H9 (cell line): ENCODE measurements around the gene DNASE1L2. TPM values are rescaled to one million over a fixed set of nuclear protein-coding genes. Genes with fewer than 3 reads are reported as not detected.

Experiments
- DNase-seq: peaks from one replicate; pipeline ENCODE4 v3.0.0-alpha.2; 2017
- H2AFZ ChIP-seq: one replicate; pipeline ENCODE4 v1.6.1; 2013; ENCODE audit warnings: mild to moderate bottlenecking, low read length, control low read depth, moderate library complexity
- H2AK5ac ChIP-seq: 2 replicates; pipeline ENCODE4 v1.6.1; 2013; ENCODE audit warnings: low read length, control low read depth, mixed read lengths; ENCODE audit not compliant: insufficient read length
- H2BK120ac ChIP-seq: one replicate; pipeline ENCODE4 v1.6.1; 2013; ENCODE audit warnings: low read depth, mild to moderate bottlenecking, low read length, control low read depth, inconsistent platforms; ENCODE audit not compliant: poor library complexity, severe bottlenecking
- H2BK12ac ChIP-seq: 2 replicates; pipeline ENCODE4 v1.6.1; 2013; ENCODE audit warnings: low read length, control low read depth, mixed read lengths, low read depth; ENCODE audit not compliant: insufficient read length
- H2BK15ac ChIP-seq: 2 replicates; pipeline ENCODE4 v1.6.1; 2013; ENCODE audit warnings: low read depth, low read length, control low read depth
- H2BK20ac ChIP-seq: one replicate; pipeline ENCODE4 v1.6.1; 2013; ENCODE audit warnings: low read depth, mild to moderate bottlenecking, low read length, control low read depth, inconsistent platforms; ENCODE audit not compliant: poor library complexity, severe bottlenecking
- H2BK5ac ChIP-seq: 2 replicates; pipeline ENCODE4 v1.6.1; 2013; ENCODE audit warnings: low read length, control low read depth, mixed read lengths; ENCODE audit not compliant: insufficient read length
- H3K14ac ChIP-seq: 2 replicates; pipeline ENCODE4 v1.6.1; 2013; ENCODE audit warnings: low read length, control low read depth; ENCODE audit not compliant: insufficient read depth
- H3K18ac ChIP-seq: 2 replicates; pipeline ENCODE4 v1.6.1; 2013; ENCODE audit warnings: low read depth, mild to moderate bottlenecking, mixed read lengths, low read length, control low read depth; ENCODE audit not compliant: insufficient read length
- H3K23ac ChIP-seq: 2 replicates; pipeline ENCODE4 v1.6.1; 2013; ENCODE audit warnings: low read length, control low read depth, mixed read lengths, low read depth; ENCODE audit not compliant: insufficient read length
- H3K23me2 ChIP-seq: 2 replicates; pipeline ENCODE4 v1.6.1; 2013; ENCODE audit warnings: low read depth, mild to moderate bottlenecking, mixed read lengths, low read length, control low read depth; ENCODE audit not compliant: insufficient read length, poor library complexity, severe bottlenecking
- H3K27ac ChIP-seq: 2 replicates; pipeline ENCODE4 v1.5.1; 2013; ENCODE audit warnings: low read length, control low read depth, mixed read lengths, low read depth; ENCODE audit not compliant: insufficient read length
- H3K27me3 ChIP-seq: 2 replicates; pipeline ENCODE4 v1.6.1; 2013; ENCODE audit warnings: low read length, control low read depth, inconsistent platforms; ENCODE audit not compliant: insufficient read depth
- H3K4ac ChIP-seq: 2 replicates; pipeline ENCODE4 v1.6.1; 2013; ENCODE audit warnings: low read depth, mild to moderate bottlenecking, control low read depth, inconsistent platforms, low read length, moderate library complexity
- H3K4me1 ChIP-seq: 2 replicates; pipeline ENCODE4 v1.6.1; 2013; ENCODE audit warnings: low read length, control low read depth, inconsistent platforms; ENCODE audit not compliant: insufficient read depth
- H3K4me2 ChIP-seq: 2 replicates; pipeline ENCODE4 v1.6.1; 2013; ENCODE audit warnings: low read length, control low read depth, mixed read lengths; ENCODE audit not compliant: insufficient read length, insufficient read depth
- H3K56ac ChIP-seq: 2 replicates; pipeline ENCODE4 v1.6.1; 2013; ENCODE audit warnings: low read depth, mild to moderate bottlenecking, mixed read lengths, low read length, control low read depth; ENCODE audit not compliant: insufficient read length
- H3K79me1 ChIP-seq: 2 replicates; pipeline ENCODE4 v1.6.1; 2013; ENCODE audit warnings: low read depth, mild to moderate bottlenecking, moderate library complexity, low read length, control low read depth, inconsistent platforms; ENCODE audit not compliant: insufficient read depth, poor library complexity, severe bottlenecking
- H3K79me2 ChIP-seq: 2 replicates; pipeline ENCODE4 v1.6.1; 2013; ENCODE audit warnings: low read length, control low read depth, inconsistent platforms; ENCODE audit not compliant: insufficient read depth
- H3K9ac ChIP-seq: 2 replicates; pipeline ENCODE4 v1.6.1; 2013; ENCODE audit warnings: low read length, control low read depth, mixed read lengths; ENCODE audit not compliant: insufficient read length; ENCODE audit errors: extremely low read depth
- H3K9me3 ChIP-seq: one replicate; pipeline ENCODE4 v1.6.1; 2013; ENCODE audit warnings: low read depth, low read length, inconsistent platforms; ENCODE audit not compliant: control insufficient read depth
- H3T11ph ChIP-seq: one replicate; pipeline ENCODE4 v1.6.1; 2013; ENCODE audit warnings: mild to moderate bottlenecking, low read length, control low read depth, inconsistent platforms
- H4K20me1 ChIP-seq: one replicate; pipeline ENCODE4 v1.6.1; 2013; ENCODE audit not compliant: control insufficient read depth, insufficient read length, insufficient read depth
- H4K5ac ChIP-seq: 2 replicates; pipeline ENCODE4 v1.6.1; 2013; ENCODE audit warnings: low read depth, mild to moderate bottlenecking, mixed read lengths, low read length, control low read depth; ENCODE audit not compliant: insufficient read length
- H4K8ac ChIP-seq: replicated peaks from 2 replicates; pipeline ENCODE4 v1.6.1; 2013; ENCODE audit warnings: low read length, control low read depth, mixed read lengths, low read depth; ENCODE audit not compliant: insufficient read length
- H4K91ac ChIP-seq: 2 replicates; pipeline ENCODE4 v1.6.1; 2013; ENCODE audit warnings: low read depth, mild to moderate bottlenecking, moderate library complexity, mixed read lengths, low read length, control low read depth; ENCODE audit not compliant: insufficient read length
- H3K27ac Mint-ChIP-seq, 3 experiments: 2 replicates in 2 of 3; 3 replicates in 1 of 3; pipeline ENCODE4 v1.8.0; 2020 to 2021; ENCODE audit warnings: mixed read lengths in 3 of 3, mild to moderate bottlenecking in 1 of 3, moderate library complexity in 1 of 3
- H3K27me3 Mint-ChIP-seq: 2 replicates; pipeline ENCODE4 v1.8.0; 2021; ENCODE audit warnings: low read depth, mild to moderate bottlenecking, moderate library complexity, mixed read lengths
- H3K36me3 Mint-ChIP-seq, 3 experiments: 2 replicates in 2 of 3; 3 replicates in 1 of 3; pipeline ENCODE4 v1.8.0; 2020 to 2021; ENCODE audit warnings: low read depth in 3 of 3, mixed read lengths in 3 of 3; ENCODE audit not compliant: insufficient read depth in 1 of 3
- H3K4me1 Mint-ChIP-seq, 2 experiments: 2 replicates each; pipeline ENCODE4 v1.8.0; 2020; ENCODE audit warnings: mixed read lengths in 2 of 2
- H3K4me3 Mint-ChIP-seq, 2 experiments: 2 replicates in 1 of 2; 3 replicates in 1 of 2; pipeline ENCODE4 v1.8.0; 2020 to 2021; ENCODE audit warnings: mild to moderate bottlenecking in 2 of 2, mixed read lengths in 2 of 2, moderate library complexity in 1 of 2
- H3K9me3 Mint-ChIP-seq, 2 experiments: 2 replicates in 1 of 2; 3 replicates in 1 of 2; pipeline ENCODE4 v1.8.0; 2020; ENCODE audit warnings: mild to moderate bottlenecking in 2 of 2, mixed read lengths in 2 of 2, moderate library complexity in 1 of 2
- WGBS: extraction: QIAGEN DNeasy Blood & Tissue Kit; methylation state at CpG from one replicate; pipeline ENCODE4 v1.1.7; 2013; ENCODE audit warnings: missing lambda C conversion rate, low lambda C conversion rate, mixed read lengths; ENCODE audit not compliant: insufficient read length; ENCODE audit errors: extremely low coverage; 5-methylcytosine and 5-hydroxymethylcytosine counted together
- total RNA-seq: library from RNA; stranded (reverse); gene quantifications from 2 replicates; pipeline ENCODE4 v1.2.1, GENCODE V29; 2021
- TF ChIP-seq, protein P1 (sequence below): fragments of 200-600 bp; sonication (generic); conservative IDR thresholded peaks from 3 replicates; pipeline ENCODE4 v1.8.0; 2021; ENCODE audit warnings: antibody characterized with exemption, mild to moderate bottlenecking

Gene DNASE1L2
- total RNA-seq, 1 experiment from 2014 or later = 2.5 TPM

GRCh38 chr16:2267913-2268666 is 31.8 kb downstream of the DNASE1L2 start, which contains the start of gene RNPS1:
Gene RNPS1, minus strand, starts transcription at chr16:2268126. Its CDS starts 3,483 bp downstream, at chr16:2264643.
- Mint-ChIP-seq H3K27me3 (peaks cover 3% of the 10 kb centered on the region; the same call in 1 of the 2 replicates), H3K9me3 (no peaks in the 10 kb centered on the region), H3K4me1 (peaks cover 26% of the 10 kb centered on the region in 2 experiments), H3K36me3 (peaks cover 23 to 38% (median 35%) of the 10 kb centered on the region in 3 experiments; a peak in 6 of 7 replicates), H3K27ac (peak within 1 kb of the TSS; percentile 98 to 100 (median 99)), H3K4me3 (peak within 1 kb of the TSS; percentile 87 to 90)
- Histone ChIP-seq H3K56ac (peak within 1 kb of the TSS; percentile 15), H3K79me2 (peaks cover 39% of the 10 kb centered on the region), H3K14ac (peak within 1 kb of the TSS; percentile 100), H2BK120ac (no peak within 1 kb of the TSS), H2BK20ac (no peak within 1 kb of the TSS), H3K18ac (peak within 1 kb of the TSS; percentile 99), H4K20me1 (no peaks in the 10 kb centered on the region), H3K27me3 (no peaks in the 10 kb centered on the region), H2BK5ac (peak within 1 kb of the TSS; percentile 86), H2BK12ac (no peak within 1 kb of the TSS), H2AFZ (no peak within 1 kb of the TSS), H2AK5ac (no peak within 1 kb of the TSS), H2BK15ac (no peak within 1 kb of the TSS; the same call in 1 of the 2 replicates), H3T11ph (no peak within 1 kb of the TSS), H3K4ac (peak within 1 kb of the TSS; percentile 33), H4K5ac (peak within 1 kb of the TSS; percentile 48), H3K4me1 (peaks cover 2% of the 10 kb centered on the region; the same call in 1 of the 2 replicates), H4K8ac (no peak within 1 kb of the TSS), H3K9ac (peak within 1 kb of the TSS; percentile 98), H3K79me1 (no peaks in the 10 kb centered on the region), H3K27ac (peak within 1 kb of the TSS; percentile 62), H3K23ac (no peak within 1 kb of the TSS), H4K91ac (no peak within 1 kb of the TSS), H3K23me2 (no peaks in the 10 kb centered on the region), H3K4me2 (peak within 1 kb of the TSS; percentile 47), H3K9me3 (no peaks in the 10 kb centered on the region)
- DNase-seq = peak; percentile 96
- TF ChIP-seq, protein P1, sequence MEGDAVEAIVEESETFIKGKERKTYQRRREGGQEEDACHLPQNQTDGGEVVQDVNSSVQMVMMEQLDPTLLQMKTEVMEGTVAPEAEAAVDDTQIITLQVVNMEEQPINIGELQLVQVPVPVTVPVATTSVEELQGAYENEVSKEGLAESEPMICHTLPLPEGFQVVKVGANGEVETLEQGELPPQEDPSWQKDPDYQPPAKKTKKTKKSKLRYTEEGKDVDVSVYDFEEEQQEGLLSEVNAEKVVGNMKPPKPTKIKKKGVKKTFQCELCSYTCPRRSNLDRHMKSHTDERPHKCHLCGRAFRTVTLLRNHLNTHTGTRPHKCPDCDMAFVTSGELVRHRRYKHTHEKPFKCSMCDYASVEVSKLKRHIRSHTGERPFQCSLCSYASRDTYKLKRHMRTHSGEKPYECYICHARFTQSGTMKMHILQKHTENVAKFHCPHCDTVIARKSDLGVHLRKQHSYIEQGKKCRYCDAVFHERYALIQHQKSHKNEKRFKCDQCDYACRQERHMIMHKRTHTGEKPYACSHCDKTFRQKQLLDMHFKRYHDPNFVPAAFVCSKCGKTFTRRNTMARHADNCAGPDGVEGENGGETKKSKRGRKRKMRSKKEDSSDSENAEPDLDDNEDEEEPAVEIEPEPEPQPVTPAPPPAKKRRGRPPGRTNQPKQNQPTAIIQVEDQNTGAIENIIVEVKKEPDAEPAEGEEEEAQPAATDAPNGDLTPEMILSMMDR = no peak
- no CpG with 5 or more reads among the region's 88 CpGs for WGBS
